Measurements from ENCODE around the gene MUSTN1.

Gene MUSTN1

GRCh38 chr3:52827866-52828376 lies 6.9 kb downstream of the MUSTN1 start:
- H3K4me3 ChIP-seq (ENCODE audit: low read depth, low read length, poor library complexity, severe bottlenecking): no peak overlapping the region
- H3K9ac ChIP-seq (ENCODE audit: low read length): no peak overlapping the region
- H3K4me2 ChIP-seq (ENCODE audit: low read length): no peak overlapping the region
- no peak for TF ChIP-seq CTCF (IDR thresholded peaks at IDR 0.05; ENCODE audit: low read length)
- no peak for TF ChIP-seq EZH2 (IDR thresholded peaks at IDR 0.05; ENCODE audit: borderline replicate concordance, low read length)
- no peaks in the 10 kb centered on the region for H3K27me3 ChIP-seq (ENCODE audit: insufficient read depth, low read length)
- no peaks in the 10 kb centered on the region for H3K79me2 ChIP-seq (ENCODE audit: insufficient read depth, low read length)
- H4K20me1 ChIP-seq (ENCODE audit: insufficient read depth, low read length): no peaks in the 10 kb centered on the region
- no peaks in the 10 kb centered on the region for H3K9me3 ChIP-seq (ENCODE audit: low read length)
- no peak overlapping the region for H3K27ac ChIP-seq (ENCODE audit: low read depth, low read length, poor library complexity, severe bottlenecking)
- H3K9me2 ChIP-seq (ENCODE audit: low read depth, low read length): no peaks in the 10 kb centered on the region
- no peak overlapping the region for H2AFZ ChIP-seq (ENCODE audit: low read length)
- H3K36me3 ChIP-seq (ENCODE audit: insufficient read depth, low read length): no peaks in the 10 kb centered on the region
- H3K4me1 ChIP-seq (ENCODE audit: insufficient read depth, low read length, severe bottlenecking): no peaks in the 10 kb centered on the region
- no peaks in the 10 kb centered on the region for H3F3A ChIP-seq (ENCODE audit: insufficient read depth, low read length)

GRCh38 chr3:52827441-52827840 lies 7.4 kb downstream of the MUSTN1 start:
- no peak overlapping the region for H2AFZ ChIP-seq (ENCODE audit: low read length)
- no peak overlapping the region for H3K9ac ChIP-seq (ENCODE audit: low read length)
- H3K36me3 ChIP-seq (ENCODE audit: insufficient read depth, low read length): no peaks in the 10 kb centered on the region
- no peaks in the 10 kb centered on the region for H3K9me2 ChIP-seq (ENCODE audit: low read depth, low read length)
- no peaks in the 10 kb centered on the region for H4K20me1 ChIP-seq (ENCODE audit: insufficient read depth, low read length)
- no peak for TF ChIP-seq CTCF (IDR thresholded peaks at IDR 0.05; ENCODE audit: low read length)
- TF ChIP-seq EZH2 (IDR thresholded peaks at IDR 0.05; ENCODE audit: borderline replicate concordance, low read length): no peak
- no peaks in the 10 kb centered on the region for H3K9me3 ChIP-seq (ENCODE audit: low read length)
- H3K79me2 ChIP-seq (ENCODE audit: insufficient read depth, low read length): no peaks in the 10 kb centered on the region
- H3K27me3 ChIP-seq (ENCODE audit: insufficient read depth, low read length): no peaks in the 10 kb centered on the region
- no peaks in the 10 kb centered on the region for H3F3A ChIP-seq (ENCODE audit: insufficient read depth, low read length)
- H3K4me3 ChIP-seq (ENCODE audit: low read depth, low read length, poor library complexity, severe bottlenecking): no peak overlapping the region
- H3K4me1 ChIP-seq (ENCODE audit: insufficient read depth, low read length, severe bottlenecking): no peaks in the 10 kb centered on the region
- no peak overlapping the region for H3K27ac ChIP-seq (ENCODE audit: low read depth, low read length, poor library complexity, severe bottlenecking)
- H3K4me2 ChIP-seq (ENCODE audit: low read length): no peak overlapping the region

GRCh38 chr3:52824037-52824436 lies 10.8 kb downstream of the MUSTN1 start:
- Histone ChIP-seq H3K9ac (ENCODE audit: low read length) (no peak overlapping the region), H3F3A (ENCODE audit: insufficient read depth, low read length) (no peaks in the 10 kb centered on the region), H3K79me2 (ENCODE audit: insufficient read depth, low read length) (no peaks in the 10 kb centered on the region), H3K9me2 (ENCODE audit: low read depth, low read length) (no peaks in the 10 kb centered on the region), H3K9me3 (ENCODE audit: low read length) (no peaks in the 10 kb centered on the region), H3K36me3 (ENCODE audit: insufficient read depth, low read length) (no peaks in the 10 kb centered on the region), H2AFZ (ENCODE audit: low read length) (no peak overlapping the region), H3K27ac (ENCODE audit: low read depth, low read length, poor library complexity, severe bottlenecking) (no peak overlapping the region), H3K4me3 (ENCODE audit: low read depth, low read length, poor library complexity, severe bottlenecking) (no peak overlapping the region), H3K4me2 (ENCODE audit: low read length) (no peak overlapping the region), H4K20me1 (ENCODE audit: insufficient read depth, low read length) (no peaks in the 10 kb centered on the region), H3K27me3 (ENCODE audit: insufficient read depth, low read length) (no peaks in the 10 kb centered on the region), H3K4me1 (ENCODE audit: insufficient read depth, low read length, severe bottlenecking) (no peaks in the 10 kb centered on the region)
- no peak for TF ChIP-seq CTCF (IDR thresholded peaks at IDR 0.05; ENCODE audit: low read length)
- no peak for TF ChIP-seq EZH2 (IDR thresholded peaks at IDR 0.05; ENCODE audit: borderline replicate concordance, low read length)
